Measurements from ENCODE around the gene SLC35E1. TPM values are rescaled to one million over a fixed set of nuclear protein-coding genes. Genes with fewer than 3 reads are reported as not detected.
A peak's percentile ranks its signal among the peaks of the same experiment; 100 is the strongest.

SLC35E1 gene
- total and polyA plus RNA-seq, 2 of the 13 experiments (the other 11 are each of a cell fraction or from before 2014, with no cell fraction given): 21.2 to 46.5 TPM

- no peak for TF ChIP-seq PBX2 (CRISPR knock-in tag; IDR thresholded peaks at IDR 0.05)
- TF ChIP-seq ZNF800 (CRISPR knock-in tag; IDR thresholded peaks at IDR 0.05): peak; percentile 77; the same call in 1 of the 2 replicates
- peak; percentile 63 for TF ChIP-seq ZNF331 (CRISPR knock-in tag; IDR thresholded peaks at IDR 0.05)
- 0 out of 2 replicates have a peak, but pooled peaks have one; percentile 18 for TF ChIP-seq TGIF2 (CRISPR knock-in tag; IDR thresholded peaks at IDR 0.05)
- TF ChIP-seq ZNF773 (CRISPR knock-in tag; IDR thresholded peaks at IDR 0.05; ENCODE audit: borderline replicate concordance): 0 out of 2 replicates have a peak, but pooled peaks have one; percentile 68
- peak; percentile 69; the same call in 1 of the 2 replicates for TF ChIP-seq ZBTB10 (CRISPR knock-in tag; IDR thresholded peaks at IDR 0.05; ENCODE audit: borderline replicate concordance)
- no peak for TF ChIP-seq ZNF17 (CRISPR knock-in tag; IDR thresholded peaks at IDR 0.05)
- no peak for TF ChIP-seq ZNF549 (CRISPR knock-in tag; IDR thresholded peaks at IDR 0.05)
- TF ChIP-seq ZNF891 (CRISPR knock-in tag; IDR thresholded peaks at IDR 0.05): peak; percentile 44
- peak; percentile 25; the same call in 1 of the 2 replicates for TF ChIP-seq CREB1 (IDR thresholded peaks at IDR 0.05)
- peak; percentile 72 for TF ChIP-seq CREB1 (CRISPR knock-in tag; IDR thresholded peaks at IDR 0.05)
- 0 out of 2 replicates have a peak, but pooled peaks have one; percentile 75 for TF ChIP-seq PRMT3 (CRISPR knock-in tag; IDR thresholded peaks at IDR 0.05; ENCODE audit: borderline replicate concordance, low read depth)
- no peak for TF ChIP-seq MIER2 (CRISPR knock-in tag; IDR thresholded peaks at IDR 0.05)
- TF ChIP-seq ZMYM3 (CRISPR knock-in tag; IDR thresholded peaks at IDR 0.05): no peak; the same call in 1 of the 2 replicates
- no peak for TF ChIP-seq ZNF513 (CRISPR knock-in tag; conservative IDR thresholded peaks at IDR 0.05)
- peak; percentile 46 for TF ChIP-seq ZMYM4 (CRISPR knock-in tag; IDR thresholded peaks at IDR 0.05)
- no peak for TF ChIP-seq MTF2 (CRISPR knock-in tag; IDR thresholded peaks at IDR 0.05; ENCODE audit: borderline replicate concordance)
- peak; percentile 35; the same call in 1 of the 2 replicates for TF ChIP-seq ZNF335 (CRISPR knock-in tag; IDR thresholded peaks at IDR 0.05)
- peak; percentile 79 for TF ChIP-seq ZBTB14 (CRISPR knock-in tag; IDR thresholded peaks at IDR 0.05)
- peak; percentile 45 for TF ChIP-seq JARID2 (CRISPR knock-in tag; IDR thresholded peaks at IDR 0.05; ENCODE audit: insufficient replicate concordance)
- TF ChIP-seq CENPT (CRISPR knock-in tag; IDR thresholded peaks at IDR 0.05; ENCODE audit: low read depth): 0 out of 2 replicates have a peak, but pooled peaks have one; percentile 40
Observed at GRCh38 chr19:16542045-16542909, 29.9 kb downstream of the SLC35E1 start, which contains the start of gene CHERP (continued).

Measured in HepG2 (cell line).